ENCODE results near the gene PPM1D.

DNA sequence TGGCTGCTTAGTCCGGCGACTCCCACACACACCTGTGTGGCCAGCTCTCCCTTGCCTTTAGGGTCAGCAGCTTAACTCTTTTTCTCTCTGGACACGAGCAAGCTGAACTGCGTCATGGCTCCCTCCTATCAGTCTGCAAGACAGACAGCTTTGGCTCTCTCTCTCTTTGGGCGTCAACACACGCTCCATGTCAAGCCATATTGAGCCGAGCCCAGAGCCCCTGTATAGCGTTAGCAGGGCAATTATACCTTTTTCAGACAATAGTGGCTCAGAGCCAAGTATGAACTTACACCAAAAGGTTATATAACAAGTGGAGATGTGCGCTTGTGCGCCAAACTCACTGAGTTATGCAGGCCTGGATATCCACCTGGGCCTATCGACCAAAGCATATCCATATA is 39.1 kb upstream of the PPM1D start:
- TF ChIP-seq EZH2 (IDR thresholded peaks at IDR 0.05; ENCODE audit: insufficient read depth, poor library complexity, severe bottlenecking) = no peak
- no peak for TF ChIP-seq EZH2phosphoT487 (IDR thresholded peaks at IDR 0.05; ENCODE audit: insufficient read depth, low read depth)
